Hepatic stellate cell (primary cell): ENCODE results near the gene NPAS3.

Source experiments
- DNase-seq: peaks from one replicate; pipeline ENCODE4 v3.0.0; 2011; ENCODE audit warnings: low spot score

NPAS3 gene

DNA sequence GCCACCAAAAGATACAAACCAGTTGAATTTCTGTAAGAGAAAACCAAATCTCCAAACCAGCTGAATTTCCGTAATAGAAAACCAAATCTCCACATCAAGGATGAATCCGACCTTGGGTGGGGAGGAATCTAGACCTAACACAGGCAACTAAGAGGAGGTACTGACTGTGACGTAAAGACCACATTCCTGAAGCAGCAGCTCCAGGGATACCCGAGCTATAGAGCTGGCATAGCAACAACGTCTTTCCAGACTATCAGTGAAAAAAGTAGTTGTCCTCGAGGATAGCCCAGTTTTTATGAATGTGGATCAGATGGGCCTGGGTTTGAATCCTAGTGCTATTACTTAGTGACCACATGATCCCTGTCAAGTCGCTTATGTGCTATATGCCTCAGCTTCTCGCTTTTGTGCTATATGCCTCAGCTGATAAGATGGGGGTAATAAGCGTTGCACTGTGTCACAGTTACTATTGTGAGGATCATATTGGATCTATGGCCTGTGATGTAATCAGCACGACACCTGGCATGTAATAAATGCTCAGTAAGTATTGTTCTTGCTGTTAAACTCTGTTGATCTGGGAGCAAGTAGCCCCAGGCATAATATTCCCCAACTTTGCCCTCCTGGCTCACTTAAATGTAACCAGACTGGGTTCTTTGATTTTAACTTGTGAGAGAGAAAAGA is 898.4 kb downstream of the NPAS3 start:
- DNase-seq = no peak

DNA sequence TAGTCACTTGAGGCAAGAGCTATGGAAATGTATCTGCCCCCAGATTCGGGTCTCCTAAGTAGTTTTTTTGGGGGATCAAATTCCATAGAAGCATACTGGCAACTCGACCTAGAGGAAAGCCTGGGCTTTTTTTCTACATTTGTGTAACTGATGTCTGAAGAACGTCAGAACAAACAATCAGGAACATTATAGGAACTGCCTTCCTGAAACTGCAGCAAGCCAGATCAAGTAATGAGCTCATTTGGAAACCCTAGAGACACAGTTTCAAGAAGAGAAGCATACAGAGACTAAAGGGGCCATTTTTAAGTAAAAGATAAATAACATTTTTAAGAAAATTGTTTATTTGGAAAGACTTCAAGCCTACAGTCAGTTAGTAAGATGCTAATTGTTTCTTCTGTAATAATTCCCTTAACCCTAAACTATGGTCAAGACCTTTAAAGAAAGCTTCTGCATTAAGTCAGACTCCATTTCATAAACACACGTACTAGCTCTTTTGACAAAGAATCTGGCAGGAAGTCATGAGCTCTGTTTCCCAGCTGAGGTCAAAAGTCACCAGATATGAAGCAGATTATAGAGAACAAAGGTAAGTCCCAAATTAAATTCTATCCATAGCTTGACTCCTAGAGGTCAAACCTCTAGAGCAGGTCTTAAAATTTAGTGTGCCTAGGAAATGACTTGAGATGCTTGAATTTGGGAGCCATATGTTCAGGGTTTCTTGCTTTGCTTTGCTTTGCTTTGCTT is 899.4 kb downstream of the NPAS3 start:
- DNase-seq = no peak

DNA sequence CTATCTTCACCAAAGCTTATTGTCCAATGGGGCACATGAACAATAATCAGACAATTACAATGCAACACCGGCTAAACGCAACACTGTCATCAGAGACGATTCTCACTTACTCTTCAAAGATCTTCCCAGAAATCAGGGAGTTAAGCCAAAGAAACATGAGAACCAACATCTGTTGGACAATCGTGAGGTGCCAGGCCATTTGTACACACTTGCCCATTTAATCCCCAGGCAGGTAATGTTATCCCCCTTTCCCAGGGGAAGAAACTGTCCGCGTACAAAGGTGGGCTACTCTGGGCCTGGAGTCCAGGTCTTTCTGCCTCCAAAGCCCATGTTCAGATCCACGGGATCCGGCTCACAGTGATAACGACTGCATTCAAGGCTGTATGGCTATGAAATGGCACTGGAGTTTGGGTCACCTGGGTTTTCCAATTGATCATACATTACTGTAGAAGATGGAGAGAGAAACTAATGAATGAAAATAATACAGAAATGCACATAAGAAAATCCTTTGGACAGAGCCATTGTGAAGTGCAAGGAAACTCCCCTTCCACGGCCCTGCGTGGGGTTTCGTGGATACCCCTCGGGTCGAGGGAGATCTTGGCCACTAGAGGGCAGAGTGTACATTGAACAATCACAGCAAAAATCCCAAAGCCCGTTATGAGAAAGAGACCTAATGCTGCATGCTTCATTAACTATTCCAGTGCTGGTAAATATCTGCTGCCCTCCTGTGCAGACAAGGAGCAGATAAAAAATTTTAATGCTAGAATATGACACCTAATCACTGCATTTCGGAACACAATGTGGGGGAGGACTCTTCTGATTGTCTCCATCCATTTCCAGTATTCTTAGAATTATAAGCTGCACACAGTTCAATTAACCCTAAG is 900.8 kb downstream of the NPAS3 start:
- DNase-seq = peak; percentile 45

DNA sequence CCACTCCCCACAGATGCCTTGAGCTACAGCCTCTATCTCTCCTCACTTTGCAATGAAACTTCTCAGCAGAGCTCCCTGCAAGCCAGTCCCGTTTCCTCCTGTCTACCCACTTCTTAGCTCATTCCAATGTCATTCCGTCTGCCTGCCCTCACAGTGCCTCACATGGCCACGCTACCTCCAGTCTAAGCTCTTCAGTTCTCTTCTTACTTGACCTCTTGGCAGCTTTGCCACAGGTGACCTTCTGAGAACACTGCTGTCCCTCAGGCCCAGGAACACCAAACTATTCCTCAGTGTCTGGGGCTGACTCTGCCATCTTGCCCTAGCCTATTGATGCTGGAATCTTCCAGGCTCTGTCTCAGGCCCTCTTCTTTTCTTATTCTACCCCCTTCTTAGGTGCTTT is 902.1 kb downstream of the NPAS3 start:
- DNase-seq = no peak

DNA sequence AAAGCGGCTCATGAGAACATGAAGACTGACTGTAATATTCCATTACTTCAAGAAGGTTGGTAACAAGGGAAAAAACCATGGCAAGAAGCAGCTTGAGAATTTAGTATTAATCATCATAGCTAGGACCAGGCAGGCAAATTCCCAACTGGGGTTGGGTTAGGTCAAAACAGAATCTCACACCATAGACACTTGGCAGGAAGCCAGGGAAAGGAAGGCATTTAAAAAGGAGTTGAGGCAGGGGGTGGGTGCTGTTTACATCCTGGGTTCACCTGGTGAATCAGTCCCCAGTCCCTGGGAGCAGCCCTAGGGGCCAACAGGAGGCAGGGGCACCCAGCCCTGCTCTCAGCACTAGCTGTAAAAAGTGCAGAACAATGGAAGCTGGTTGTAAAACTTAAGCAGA is 903.6 kb downstream of the NPAS3 start:
- DNase-seq = no peak

DNA sequence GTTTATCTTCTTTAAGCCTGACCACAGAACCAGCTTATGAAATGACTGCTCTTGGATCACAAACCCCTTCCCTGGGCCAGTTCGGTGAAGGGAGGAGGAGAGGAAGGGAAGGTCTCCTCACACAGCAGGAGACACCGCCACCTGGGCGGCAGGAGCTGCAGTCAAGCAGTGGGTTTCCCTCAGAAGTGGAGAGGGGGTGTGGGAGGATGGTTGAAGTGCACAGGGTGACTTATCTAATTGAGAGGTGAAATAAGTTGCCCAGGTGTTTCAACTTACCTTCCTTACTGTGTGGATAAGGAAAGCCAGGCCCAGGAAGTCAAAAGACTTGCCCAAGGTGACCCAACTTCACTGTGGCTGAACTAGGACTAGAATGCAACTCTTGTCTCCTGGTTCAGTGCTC is 905.4 kb downstream of the NPAS3 start:
- no peak for DNase-seq

DNA sequence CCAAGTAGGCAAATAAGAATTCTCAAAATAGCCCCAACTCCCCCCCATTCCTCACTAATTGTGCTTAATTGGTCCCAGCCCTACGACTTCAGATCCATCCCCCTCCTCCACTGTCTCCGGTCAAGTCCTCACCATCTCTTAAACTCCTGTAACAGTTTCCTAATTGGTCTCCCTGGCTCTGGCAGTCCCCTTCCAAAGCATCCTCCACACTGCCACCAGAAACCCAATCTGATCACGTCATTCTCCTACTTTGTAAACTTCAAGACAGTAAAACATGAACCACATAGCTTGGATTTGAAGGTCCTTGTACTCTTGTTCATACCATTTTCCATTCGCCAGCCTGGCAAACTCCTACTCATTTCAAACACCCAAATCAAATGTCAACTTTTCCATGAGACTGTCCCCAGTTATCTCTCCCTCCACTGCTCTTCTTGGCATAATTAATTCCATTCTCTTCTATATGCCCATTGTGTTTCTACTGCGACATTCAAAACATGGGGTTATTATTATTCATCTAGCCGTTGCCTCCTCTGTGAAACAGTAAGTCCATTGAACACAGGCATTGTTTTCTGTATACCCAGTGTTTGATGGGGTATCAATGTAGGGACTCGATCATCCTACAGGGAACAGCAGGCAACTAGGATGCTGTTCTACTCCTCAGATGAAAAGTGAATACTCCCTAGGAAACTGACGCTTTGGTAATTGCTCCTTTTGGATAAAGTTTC is 907.6 kb downstream of the NPAS3 start:
- DNase-seq = no peak

DNA sequence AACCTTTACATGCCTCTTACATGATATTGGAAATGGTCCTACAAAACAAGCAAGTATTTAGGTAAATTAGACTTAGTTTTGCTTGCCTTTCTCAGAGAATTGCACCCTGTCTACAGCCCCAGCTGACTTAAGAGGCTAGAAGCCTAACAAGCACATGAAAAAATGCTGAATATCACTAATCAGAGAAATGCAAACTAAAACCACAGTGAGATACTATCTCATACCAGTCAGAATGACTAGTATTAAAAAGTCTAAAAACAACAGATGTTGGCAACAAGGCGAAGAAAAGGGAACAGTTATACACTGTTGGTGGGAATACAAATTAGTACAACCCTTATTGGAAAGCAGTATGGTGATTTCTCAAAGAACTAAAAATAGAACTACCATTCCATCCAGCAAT is 908.4 kb downstream of the NPAS3 start:
- DNase-seq = no peak

DNA sequence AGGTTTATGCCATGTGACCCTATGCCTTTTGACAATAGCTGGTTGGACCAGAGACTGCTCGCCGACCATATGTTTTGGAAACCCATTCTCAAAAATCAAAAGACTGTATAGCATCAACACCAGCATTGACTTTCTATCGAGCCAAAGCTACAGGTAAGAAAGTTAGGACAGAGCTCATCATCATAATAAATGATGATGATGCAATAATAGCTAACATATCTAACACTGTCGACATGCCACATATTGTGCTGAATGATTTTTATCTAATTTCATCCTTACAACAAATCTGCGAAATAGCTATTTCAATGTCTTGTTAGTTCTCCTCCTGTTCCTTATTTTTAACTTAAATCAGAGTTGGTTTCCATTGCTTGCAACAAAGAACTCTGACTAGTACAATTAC is 909.3 kb downstream of the NPAS3 start:
- no peak for DNase-seq

DNA sequence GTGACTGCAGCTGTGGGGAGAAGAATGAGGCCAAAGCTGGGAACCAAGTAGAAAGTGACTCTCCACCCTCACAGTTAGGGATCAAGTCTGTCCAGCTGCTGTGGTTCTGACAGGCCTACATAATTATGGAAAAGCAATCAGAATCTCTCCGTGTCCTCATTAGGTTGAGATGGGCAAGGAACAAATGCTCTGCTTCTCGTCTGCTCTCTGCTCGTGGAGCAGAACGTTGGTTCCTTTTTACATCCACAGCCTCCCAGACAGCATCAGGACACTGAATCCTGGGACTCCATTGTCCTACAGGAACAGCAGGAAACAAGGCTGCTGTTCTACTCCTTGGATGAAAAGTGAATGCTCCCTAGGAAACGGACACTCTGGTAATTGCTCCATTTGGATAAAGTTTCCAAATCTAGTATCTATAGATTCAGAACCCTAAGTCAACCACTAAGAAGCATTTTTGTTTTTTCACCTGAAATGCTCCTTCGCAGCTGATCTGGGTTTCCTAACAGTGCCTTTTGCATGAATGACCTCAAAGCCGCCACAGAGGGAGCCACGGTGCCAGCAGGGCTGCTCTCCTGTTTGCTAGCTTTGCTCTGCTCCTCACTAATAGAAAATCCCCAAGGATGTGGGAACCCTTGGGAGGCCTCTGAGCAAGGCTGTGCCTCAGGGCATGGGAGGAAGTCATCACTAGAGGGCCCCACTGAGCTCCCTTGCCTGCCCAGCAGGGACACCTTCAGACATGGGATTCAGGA is 910.2 kb downstream of the NPAS3 start:
- peak; percentile 12 for DNase-seq

DNA sequence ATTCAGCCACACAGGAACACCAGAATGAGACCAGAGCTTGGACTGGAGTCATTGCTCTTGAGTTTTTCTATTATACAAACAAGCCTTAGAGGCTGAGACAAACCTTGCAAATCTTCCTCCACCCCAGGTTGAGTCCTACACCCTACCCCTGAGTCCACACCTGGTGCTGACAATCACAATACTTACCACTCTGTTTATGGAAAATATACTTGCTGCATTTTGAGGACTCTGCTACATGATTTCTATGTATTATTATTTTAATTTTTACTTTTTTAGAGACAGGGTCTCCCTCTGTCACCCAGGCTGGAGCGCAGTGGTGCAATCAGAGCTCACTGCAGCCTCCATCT is 910.7 kb downstream of the NPAS3 start:
- no peak for DNase-seq

DNA sequence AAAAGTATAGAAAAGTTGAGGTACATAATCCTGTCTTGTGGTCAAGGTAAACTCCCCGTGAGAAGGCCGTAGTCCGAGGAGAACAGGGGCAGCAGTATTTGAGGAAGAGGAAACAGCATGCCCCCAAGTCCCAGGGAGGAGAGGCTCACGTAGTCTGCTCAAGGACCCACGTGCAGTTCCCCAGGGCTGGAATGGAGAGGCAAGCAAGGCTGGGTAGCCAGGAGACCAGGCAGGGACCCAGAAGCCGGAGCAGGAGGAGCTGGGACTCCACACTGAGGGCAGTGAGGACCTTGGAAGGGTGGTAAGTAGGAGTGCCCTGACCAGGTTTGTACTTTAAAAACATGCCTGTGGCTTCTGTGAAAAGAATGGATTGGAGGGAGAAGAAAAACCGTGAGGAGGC is 912.1 kb downstream of the NPAS3 start:
- no peak for DNase-seq

DNA sequence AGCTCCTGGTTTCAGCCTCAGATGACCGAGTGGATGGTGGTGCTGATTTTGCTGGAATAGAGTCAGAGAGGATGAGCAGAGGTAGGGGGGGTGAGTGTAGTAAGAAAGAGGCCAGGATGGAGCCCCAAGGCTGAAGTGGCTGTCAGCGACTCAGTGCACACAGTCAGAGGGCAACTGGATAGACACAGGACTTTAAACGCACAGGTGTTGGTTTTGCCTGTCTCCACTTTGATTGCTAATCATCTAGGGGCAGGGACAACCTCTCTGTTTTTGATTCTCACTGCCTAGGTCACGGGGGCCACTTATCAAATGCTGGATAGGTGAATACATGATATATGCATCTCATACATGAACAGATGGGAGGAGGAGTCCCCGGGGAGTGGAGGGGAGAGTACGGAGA is 912.7 kb downstream of the NPAS3 start:
- DNase-seq = no peak

DNA sequence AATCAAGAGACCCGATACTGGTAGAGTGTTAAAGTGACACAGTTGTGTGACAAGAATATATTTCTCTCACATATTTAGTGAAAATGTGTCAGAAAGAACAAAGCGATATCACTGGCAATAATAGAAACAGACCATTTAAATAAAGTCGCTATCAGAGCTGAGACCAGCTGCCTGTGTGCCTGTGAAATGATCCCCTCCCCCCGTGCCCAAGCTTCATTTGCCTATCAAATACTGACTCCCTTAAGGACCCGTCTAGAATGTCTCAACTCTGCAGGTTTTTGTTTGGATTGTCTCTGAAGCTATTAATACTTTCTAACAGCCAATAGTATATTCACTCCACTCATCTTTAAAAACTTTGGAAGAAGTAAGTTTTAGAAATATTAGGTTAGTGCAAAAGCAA is 913.3 kb downstream of the NPAS3 start:
- DNase-seq = no peak
